Cardiac fibroblast (primary cell): ENCODE measurements around the gene ADGRV1.
"Not testable (repeated sequence)": the region's sequence is repeated elsewhere in the genome, so short reads cannot be mapped to it uniquely, and the experiment has no call there.

Source experiments
- DNase-seq, 2 donors: peaks; one replicate each; pipeline versions ENCODE4 v3.0.0 to v3.0.0-alpha.2; 2010; ENCODE audit warnings: low read depth in 2 of 2
- H3K4me3 ChIP-seq, 2 donors: replicated peaks in 1 of 2; 1 replicate in 1 of 2; 2 replicates in 1 of 2; pipeline ENCODE4 v1.5.1; 2011; ENCODE audit warnings: low read depth in 2 of 2, low read length in 2 of 2, mild to moderate bottlenecking in 2 of 2, moderate library complexity in 1 of 2
- CTCF ChIP-seq: IDR thresholded peaks from one replicate; pipeline ENCODE4 v1.5.1; 2011; ENCODE audit warnings: low read depth, mild to moderate bottlenecking, low read length, inconsistent platforms

ADGRV1 gene

GRCh38 chr5:90590170-90590569, 31.6 kb downstream of the ADGRV1 start:
- H3K4me3 ChIP-seq, result no peak overlapping the region
- no peak for TF ChIP-seq CTCF
- no peak for DNase-seq

- not testable (repeated sequence) for H3K4me3 ChIP-seq, DNase-seq
Observed at GRCh38 chr5:90593083-90593482, 34.5 kb downstream of the ADGRV1 start.

- DNase-seq, result not testable (repeated sequence)
Observed at GRCh38 chr5:90595766-90596165, 37.2 kb downstream of the ADGRV1 start.

GRCh38 chr5:90598293-90598692, 39.7 kb downstream of the ADGRV1 start:
- no peak for TF ChIP-seq CTCF
- H3K4me3 ChIP-seq, result no peak overlapping the region
- DNase-seq, result no peak

More at GRCh38 chr5:90595766-90596165, 37.2 kb downstream of the ADGRV1 start:
- not testable (repeated sequence) for H3K4me3 ChIP-seq

DNA sequence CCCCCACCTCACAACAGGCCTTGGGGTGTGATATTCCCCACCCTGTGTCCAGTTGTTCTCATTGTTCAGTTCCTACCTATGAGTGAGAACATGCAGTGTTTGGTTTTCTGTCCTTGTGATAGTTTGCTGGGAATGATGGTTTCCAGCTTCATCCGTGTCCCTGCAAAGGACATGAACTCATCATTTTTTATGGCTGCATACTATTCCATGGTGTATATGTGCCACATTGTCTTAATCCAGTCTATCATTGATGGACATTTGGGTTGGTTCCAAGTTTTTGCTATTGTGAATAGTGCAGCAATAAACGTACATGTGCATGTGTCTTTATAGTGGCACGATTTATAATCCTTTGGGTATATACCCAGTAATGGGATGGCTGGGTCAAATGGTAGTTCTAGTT, 41.7 kb downstream of the ADGRV1 start:
- H3K4me3 ChIP-seq, DNase-seq: not testable (repeated sequence)

DNA sequence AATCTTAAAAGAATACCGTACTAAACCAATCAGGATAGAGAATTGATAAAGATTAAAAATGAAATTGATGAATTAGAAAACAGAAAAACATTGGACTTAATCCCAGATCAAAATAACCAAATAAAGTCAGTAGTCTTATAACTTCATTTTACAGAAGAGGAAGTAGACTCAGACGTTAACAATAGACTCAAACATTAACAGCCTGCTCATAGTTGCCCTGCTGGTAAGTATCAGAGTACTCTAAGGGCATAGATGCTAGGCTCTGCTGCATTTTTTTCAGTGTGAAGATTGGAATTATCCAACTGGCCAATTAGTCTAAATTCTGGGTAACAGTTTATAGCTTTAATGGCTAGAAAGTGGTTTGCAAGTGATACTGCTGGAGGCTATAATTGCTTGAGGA, 42.9 kb downstream of the ADGRV1 start:
- no peak for DNase-seq
- no peak for TF ChIP-seq CTCF
- no peak overlapping the region for H3K4me3 ChIP-seq

- H3K4me3 ChIP-seq, result no peak overlapping the region
- no peak for DNase-seq
- no peak for TF ChIP-seq CTCF
Observed at GRCh38 chr5:90602681-90603080, 44.1 kb downstream of the ADGRV1 start.

DNA sequence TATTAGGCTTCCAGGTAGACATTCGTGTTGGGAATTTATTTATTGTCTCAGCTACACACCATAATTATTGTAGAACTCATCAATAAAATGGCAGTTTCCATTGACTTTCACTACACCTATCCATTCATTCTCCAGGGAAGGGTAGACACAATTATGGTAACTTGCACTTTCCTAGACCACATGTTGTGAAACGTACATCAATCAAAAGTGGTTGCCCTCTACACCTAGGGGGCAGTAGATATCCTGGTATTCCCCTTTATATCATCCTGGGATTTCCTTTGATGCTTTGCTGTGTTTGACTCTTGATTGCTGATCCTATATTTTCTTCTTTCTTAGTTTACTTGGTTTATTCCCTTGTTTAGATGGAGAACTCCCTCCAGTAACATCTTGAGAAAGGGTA, 47.9 kb downstream of the ADGRV1 start:
- no peak for TF ChIP-seq CTCF
- no peak overlapping the region for H3K4me3 ChIP-seq
- DNase-seq, result peak in 1 of 2 donors; percentile 1

DNA sequence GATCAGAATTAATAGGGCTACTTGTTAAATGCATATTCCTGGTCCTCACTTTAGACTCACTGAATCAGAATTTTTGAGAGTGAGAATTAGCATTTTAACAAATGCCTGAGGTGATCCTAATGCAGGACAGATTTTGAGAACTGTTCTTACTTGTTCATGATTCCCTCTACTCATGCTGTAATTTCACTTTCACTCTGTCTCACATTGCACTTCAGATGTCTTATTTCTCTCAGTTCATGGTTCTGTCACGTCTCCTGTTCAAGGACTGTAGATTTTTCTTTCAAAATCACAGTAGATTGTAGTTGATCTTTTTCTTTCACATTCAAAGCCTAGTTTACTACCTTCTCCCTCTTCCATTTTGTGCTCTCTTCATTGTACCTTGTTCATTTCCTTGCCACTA, 54.3 kb downstream of the ADGRV1 start:
- no peak for DNase-seq
- H3K4me3 ChIP-seq, result no peak overlapping the region
- no peak for TF ChIP-seq CTCF
